A549 (cell line): ENCODE results near the gene SLC66A3.

ENCODE experiments used
- BHLHE40 ChIP-seq: IDR thresholded peaks from 2 replicates; pipeline ENCODE4 v1.6.1; 2012; ENCODE audit warnings: low read depth, low read length, inconsistent platforms
- CTCF ChIP-seq: fragments of >200 bp; sonication (Bioruptor Twin); formaldehyde crosslinking; IDR thresholded peaks from 3 replicates; pipeline ENCODE4 v1.5.1; 2016
- JUN ChIP-seq, 2 experiments: fragments of >200 bp; sonication (Bioruptor Twin); formaldehyde crosslinking; IDR thresholded peaks; 2 replicates in 1 of 2; 3 replicates in 1 of 2; pipeline ENCODE4 v1.6.1; 2016 to 2017
- POLR2A ChIP-seq: IDR thresholded peaks from 2 replicates; pipeline ENCODE4 v1.6.1; 2012; ENCODE audit warnings: mild to moderate bottlenecking, low read length
- RAD21 ChIP-seq, 2 experiments: fragments of >200 bp in 1 of 2; sonication (Bioruptor Twin) in 1 of 2; formaldehyde crosslinking in 1 of 2; IDR thresholded peaks in 1 of 2; conservative IDR thresholded peaks in 1 of 2; 2 replicates in 1 of 2; 3 replicates in 1 of 2; pipeline ENCODE4 v1.6.1; 2012 to 2018; ENCODE audit warnings: inconsistent platforms in 1 of 2
- RNF2 ChIP-seq: fragments of 200-600 bp; sonication (generic); IDR thresholded peaks from 2 replicates; pipeline ENCODE4 v1.6.1; 2016; ENCODE audit warnings: low read depth, mild to moderate bottlenecking, antibody characterized with exemption, moderate library complexity, borderline replicate concordance
- ZFP36 ChIP-seq: fragments of 450-650 bp; IDR thresholded peaks from 2 replicates; pipeline ENCODE4 v1.6.1; 2014; ENCODE audit warnings: borderline replicate concordance; ENCODE audit not compliant: partially characterized antibody

- TF ChIP-seq CTCF (no peak), POLR2A (no peak), ZFP36 (no peak), JUN (IDR thresholded peaks at IDR 0.05) (no peak), BHLHE40 (no peak), RAD21 (conservative IDR thresholded peaks at IDR 0.05 in 1 of 2, IDR thresholded peaks at IDR 0.05 in 1 of 2) (no peak), RNF2 (no peak)
Observed at GRCh38 chr2:11160731-11161455, 5.6 kb downstream of the SLC66A3 start.
